Muscle layer of duodenum (tissue), 2 donors: Measurements from ENCODE around the gene MTHFR.

Experiments used
- H3K27ac ChIP-seq: one replicate; pipeline ENCODE4 v1.7.0; 2013; ENCODE audit warnings: mild to moderate bottlenecking, low read length
- H3K27me3 ChIP-seq: one replicate; pipeline ENCODE4 v1.7.0; 2013; ENCODE audit warnings: low read depth, mild to moderate bottlenecking, control low read depth, low read length
- H3K36me3 ChIP-seq, 2 donors: one replicate each; pipeline ENCODE4 v1.7.0; 2013; ENCODE audit warnings: low read length in 2 of 2, control low read depth in 1 of 2, mild to moderate bottlenecking in 1 of 2; ENCODE audit not compliant: insufficient read depth in 2 of 2, control insufficient read depth in 1 of 2
- H3K4me1 ChIP-seq, 2 donors: one replicate each; pipeline ENCODE4 v1.7.0; 2013; ENCODE audit warnings: low read length in 2 of 2, mild to moderate bottlenecking in 2 of 2, control low read depth in 1 of 2, moderate library complexity in 1 of 2; ENCODE audit not compliant: insufficient read depth in 2 of 2, control insufficient read depth in 1 of 2
- H3K4me3 ChIP-seq, 2 donors: one replicate each; pipeline ENCODE4 v1.7.0; 2013; ENCODE audit warnings: low read length in 2 of 2, low read depth in 1 of 2, mild to moderate bottlenecking in 1 of 2
- H3K9me3 ChIP-seq, 2 donors: one replicate each; pipeline ENCODE4 v1.7.0; 2013; ENCODE audit warnings: low read length in 2 of 2, control low read depth in 1 of 2, mild to moderate bottlenecking in 1 of 2; ENCODE audit not compliant: control insufficient read depth in 1 of 2
- donor health status: healthy.

MTHFR gene

GRCh38 chr1:11786168-11786567 lies 19.6 kb downstream of the MTHFR start:
- Histone ChIP-seq H3K27ac (no peak overlapping the region), H3K4me1 (peaks cover 30 to 33% of the 10 kb centered on the region in 2 donors)

GRCh38 chr1:11784993-11785769 lies 20.6 kb downstream of the MTHFR start:
- Histone ChIP-seq H3K36me3 (peaks cover 0 to 4% of the 10 kb centered on the region in 2 donors), H3K9me3 (no peaks in the 10 kb centered on the region), H3K27me3 (no peaks in the 10 kb centered on the region), H3K4me3 (peak overlapping the region in 1 of 2 donors; percentile 48), H3K27ac (no peak overlapping the region), H3K4me1 (peaks cover 22 to 32% of the 10 kb centered on the region in 2 donors)

More at GRCh38 chr1:11786168-11786567, 19.6 kb downstream of the MTHFR start:
- Histone ChIP-seq H3K36me3 (peaks cover 0 to 4% of the 10 kb centered on the region in 2 donors), H3K4me3 (no peak overlapping the region), H3K9me3 (no peaks in the 10 kb centered on the region), H3K27me3 (no peaks in the 10 kb centered on the region)

GRCh38 chr1:11784256-11784992 lies 21.3 kb downstream of the MTHFR start:
- peaks cover 14 to 32% of the 10 kb centered on the region in 2 donors for H3K4me1 ChIP-seq
- no peaks in the 10 kb centered on the region for H3K9me3 ChIP-seq
- peak overlapping the region in 1 of 2 donors; percentile 48 for H3K4me3 ChIP-seq
- no peaks in the 10 kb centered on the region for H3K36me3 ChIP-seq
- no peak overlapping the region for H3K27ac ChIP-seq
- H3K27me3 ChIP-seq: no peaks in the 10 kb centered on the region

DNA sequence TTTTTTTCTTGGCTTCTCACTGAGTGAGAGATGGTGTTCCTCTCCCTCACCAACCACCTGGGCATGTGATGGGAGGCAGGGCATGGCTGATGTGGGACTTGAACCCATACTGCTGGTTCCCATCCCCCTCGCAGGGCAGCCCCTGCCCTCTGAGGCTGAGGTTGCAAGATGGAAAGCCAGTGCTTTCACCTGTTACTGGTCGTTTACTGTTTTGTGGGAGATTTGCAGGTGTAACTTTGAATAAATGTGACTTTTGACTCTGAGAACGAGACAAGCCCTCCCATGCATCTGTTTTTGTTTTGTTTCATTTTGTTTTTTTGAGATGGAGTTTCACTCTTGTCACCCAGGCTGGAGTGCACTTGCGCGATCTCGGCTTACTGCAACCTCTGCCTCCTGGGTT lies 22.2 kb downstream of the MTHFR start:
- no peak overlapping the region for H3K27ac ChIP-seq
- H3K27me3 ChIP-seq: no peaks in the 10 kb centered on the region
- H3K4me3 ChIP-seq: no peak overlapping the region
- H3K9me3 ChIP-seq: no peaks in the 10 kb centered on the region
- H3K36me3 ChIP-seq: no peaks in the 10 kb centered on the region
- peaks cover 14 to 27% of the 10 kb centered on the region in 2 donors for H3K4me1 ChIP-seq

- Histone ChIP-seq H3K9me3 (no peaks in the 10 kb centered on the region), H3K36me3 (no peaks in the 10 kb centered on the region), H3K4me1 (peaks cover 7 to 15% of the 10 kb centered on the region in 2 donors), H3K4me3 (no peak overlapping the region), H3K27me3 (no peaks in the 10 kb centered on the region), H3K27ac (no peak overlapping the region)
Measured at GRCh38 chr1:11782127-11782708, 23.5 kb downstream of the MTHFR start.

DNA sequence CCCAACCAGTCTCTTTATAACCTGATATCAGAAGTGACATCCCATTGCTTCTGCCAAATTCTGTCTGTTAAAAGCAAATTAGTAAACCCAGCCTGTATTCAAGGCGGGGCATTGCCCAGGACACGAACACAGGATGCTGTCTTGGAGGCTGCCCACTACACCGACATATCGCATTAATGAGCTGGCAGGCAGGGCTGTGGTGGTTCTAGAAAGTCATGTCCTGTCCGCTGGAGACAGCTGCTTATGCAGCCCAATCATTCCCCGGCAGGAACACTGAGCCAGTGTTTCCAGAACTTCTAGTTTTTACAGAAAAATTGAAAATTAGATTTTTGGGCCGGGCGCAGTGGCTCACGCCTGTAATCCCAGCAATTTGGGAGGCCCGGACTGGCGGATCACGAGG lies 24.5 kb downstream of the MTHFR start:
- Histone ChIP-seq H3K36me3 (no peaks in the 10 kb centered on the region), H3K27me3 (no peaks in the 10 kb centered on the region), H3K4me3 (no peak overlapping the region), H3K4me1 (peaks cover 0 to 10% of the 10 kb centered on the region in 2 donors), H3K9me3 (no peaks in the 10 kb centered on the region), H3K27ac (no peak overlapping the region)

GRCh38 chr1:11780380-11781147 lies 25.2 kb downstream of the MTHFR start:
- no peaks in the 10 kb centered on the region for H3K9me3 ChIP-seq
- H3K36me3 ChIP-seq: no peaks in the 10 kb centered on the region
- H3K27me3 ChIP-seq: no peaks in the 10 kb centered on the region
- peaks cover 0 to 8% of the 10 kb centered on the region in 2 donors for H3K4me1 ChIP-seq
- no peak overlapping the region for H3K4me3 ChIP-seq
- H3K27ac ChIP-seq: no peak overlapping the region

DNA sequence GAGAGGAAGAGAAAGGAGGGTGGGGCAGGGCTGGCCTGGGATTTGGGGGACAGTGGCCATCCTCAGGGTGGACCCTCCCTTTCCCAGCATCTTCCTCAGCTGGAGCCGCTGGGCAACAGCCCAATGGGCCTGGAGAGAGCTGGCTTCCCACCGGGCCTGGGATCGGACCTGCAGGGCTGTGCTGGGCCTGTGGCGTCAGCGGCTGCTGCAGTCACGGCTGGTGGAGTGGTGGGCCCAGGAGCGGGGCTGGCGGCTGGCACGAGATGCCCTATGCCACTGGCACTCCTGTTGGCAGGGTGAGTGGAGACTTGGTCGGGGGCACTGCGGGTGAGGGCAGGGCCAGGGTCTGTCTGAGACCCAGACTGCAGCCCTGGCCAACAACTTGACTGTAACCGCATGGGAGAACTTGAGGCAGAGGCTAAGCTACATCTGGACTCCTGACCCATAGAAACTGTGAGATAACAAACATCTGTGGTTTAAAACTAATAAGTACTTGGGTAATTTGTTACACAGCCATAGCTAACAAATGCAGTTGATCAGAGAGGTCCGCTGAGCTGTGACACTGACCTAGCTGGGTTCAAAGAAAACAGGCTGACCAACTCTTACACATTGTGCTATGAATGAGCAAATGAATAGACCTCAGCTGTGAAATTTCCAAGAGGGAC lies 25.9 kb downstream of the MTHFR start:
- H3K27me3 ChIP-seq: no peaks in the 10 kb centered on the region
- peaks cover 0 to 1% of the 10 kb centered on the region in 2 donors for H3K4me1 ChIP-seq
- no peaks in the 10 kb centered on the region for H3K9me3 ChIP-seq
- H3K36me3 ChIP-seq: no peaks in the 10 kb centered on the region
- no peak overlapping the region for H3K4me3 ChIP-seq
- no peak overlapping the region for H3K27ac ChIP-seq

DNA sequence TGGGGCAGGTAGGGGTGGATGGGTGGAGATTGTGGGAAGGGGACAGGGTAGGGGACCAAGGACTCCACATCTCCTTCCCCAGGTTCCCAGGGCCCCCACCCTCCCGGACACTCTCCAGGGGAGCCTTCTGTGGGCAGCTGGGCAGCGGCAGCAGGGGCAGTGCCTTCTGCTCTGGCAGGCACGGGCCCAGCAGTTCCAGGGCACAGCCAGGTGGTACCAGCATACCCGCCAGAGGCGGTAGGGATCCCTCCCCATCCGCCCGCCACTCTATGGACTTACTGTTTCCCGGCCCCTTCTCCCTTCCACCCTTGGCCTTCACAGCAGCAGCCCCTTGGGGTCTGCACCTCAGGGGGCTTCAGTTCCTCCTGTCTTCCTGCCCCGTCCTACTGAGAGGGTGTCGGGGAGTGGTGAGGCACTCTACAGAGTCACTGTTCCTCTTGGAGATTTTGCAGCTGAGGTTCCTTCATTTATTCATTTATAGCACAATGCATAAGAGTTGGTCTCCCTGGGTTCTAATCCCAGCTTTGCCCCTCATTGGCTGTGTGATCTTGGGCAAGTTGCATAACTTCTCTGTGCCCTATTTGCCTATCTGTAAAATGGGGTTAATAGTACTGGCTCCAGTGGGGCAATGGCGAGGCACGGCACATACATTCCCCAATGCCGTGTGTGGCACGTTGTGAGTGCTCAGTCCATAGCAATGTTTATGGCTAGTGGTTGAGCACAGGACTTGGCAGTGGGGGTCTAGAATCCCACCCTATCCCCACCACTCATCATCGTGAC lies 26.7 kb downstream of the MTHFR start:
- H3K4me1 ChIP-seq: no peaks in the 10 kb centered on the region
- H3K27ac ChIP-seq: no peak overlapping the region
- no peaks in the 10 kb centered on the region for H3K27me3 ChIP-seq
- no peak overlapping the region for H3K4me3 ChIP-seq
- no peaks in the 10 kb centered on the region for H3K36me3 ChIP-seq
- no peaks in the 10 kb centered on the region for H3K9me3 ChIP-seq

DNA sequence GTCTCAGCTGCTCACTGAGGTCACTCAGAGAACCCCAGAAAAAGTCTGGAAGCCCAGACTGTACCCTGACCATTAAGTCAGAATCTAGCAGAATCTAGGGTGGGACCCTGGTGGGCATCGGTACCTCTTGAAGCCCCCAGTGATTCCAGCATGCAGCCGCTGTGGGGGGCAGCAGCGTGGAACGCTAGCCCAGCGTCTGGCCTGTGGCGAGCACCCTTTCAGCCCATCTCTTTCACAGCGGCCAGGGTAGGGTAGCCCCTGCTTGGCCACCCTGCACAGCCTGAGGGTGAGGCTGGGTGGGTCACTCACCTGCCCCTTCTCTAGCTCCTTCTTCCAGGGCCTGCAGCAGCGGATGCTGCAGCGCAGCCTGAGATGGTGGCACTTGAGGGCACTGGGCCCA lies 27.4 kb downstream of the MTHFR start:
- no peaks in the 10 kb centered on the region for H3K9me3 ChIP-seq
- H3K36me3 ChIP-seq: no peaks in the 10 kb centered on the region
- H3K4me1 ChIP-seq: no peaks in the 10 kb centered on the region

More for the DNA sequence above, 27.4 kb downstream of the MTHFR start:
- Histone ChIP-seq H3K4me3 (no peak overlapping the region), H3K27me3 (no peaks in the 10 kb centered on the region), H3K27ac (no peak overlapping the region)
